K562 (cell line): ENCODE data around the gene SYS1. TPM values are rescaled to one million over a fixed set of nuclear protein-coding genes. Genes with fewer than 3 reads are reported as not detected.

Source experiments
- polyA plus RNA-seq, 8 experiments: library from polyadenylated mRNA; depleted of rRNA in 4 of 8; stranded (reverse) in 5 of 8; unstranded in 3 of 8; fragments of >200 nt; fragmentation: Nextera tagmentation in 2 of 8; fragmentation: Illumina TruSeq in 1 of 8; extraction: Ambion mirVana in 2 of 8; extraction: Trizol in 1 of 8; gene quantifications; 2 replicates each; pipeline versions ENCODE4 v1.2.1 to v1.2.3, GENCODE V29; 2011 to 2014; ENCODE audit warnings: inconsistent platforms in 1 of 8, missing spikeins in 1 of 8
- total RNA-seq, 7 experiments: library from RNA; depleted of rRNA in 6 of 7; stranded (reverse); fragments of >200 nt in 6 of 7; fragmentation: Illumina TruSeq in 2 of 7; extraction: Trizol in 2 of 7; gene quantifications; 2 replicates each; pipeline versions ENCODE4 v1.2.1 to v1.2.3, GENCODE V29; 2011 to 2021; ENCODE audit warnings: low replicate concordance in 1 of 7
- TF ChIP-seq, protein P1 (sequence below): fragments of 450-650 bp; IDR thresholded peaks from 2 replicates; pipeline ENCODE4 v1.6.1; 2016; ENCODE audit warnings: mild to moderate bottlenecking, moderate library complexity

The SYS1 gene
- total and polyA plus RNA-seq, 9 of the 15 experiments (the other 6 are each of a cell fraction or from before 2014, with no cell fraction given), result 11.1 to 25.2 (median 17.5) TPM

DNA sequence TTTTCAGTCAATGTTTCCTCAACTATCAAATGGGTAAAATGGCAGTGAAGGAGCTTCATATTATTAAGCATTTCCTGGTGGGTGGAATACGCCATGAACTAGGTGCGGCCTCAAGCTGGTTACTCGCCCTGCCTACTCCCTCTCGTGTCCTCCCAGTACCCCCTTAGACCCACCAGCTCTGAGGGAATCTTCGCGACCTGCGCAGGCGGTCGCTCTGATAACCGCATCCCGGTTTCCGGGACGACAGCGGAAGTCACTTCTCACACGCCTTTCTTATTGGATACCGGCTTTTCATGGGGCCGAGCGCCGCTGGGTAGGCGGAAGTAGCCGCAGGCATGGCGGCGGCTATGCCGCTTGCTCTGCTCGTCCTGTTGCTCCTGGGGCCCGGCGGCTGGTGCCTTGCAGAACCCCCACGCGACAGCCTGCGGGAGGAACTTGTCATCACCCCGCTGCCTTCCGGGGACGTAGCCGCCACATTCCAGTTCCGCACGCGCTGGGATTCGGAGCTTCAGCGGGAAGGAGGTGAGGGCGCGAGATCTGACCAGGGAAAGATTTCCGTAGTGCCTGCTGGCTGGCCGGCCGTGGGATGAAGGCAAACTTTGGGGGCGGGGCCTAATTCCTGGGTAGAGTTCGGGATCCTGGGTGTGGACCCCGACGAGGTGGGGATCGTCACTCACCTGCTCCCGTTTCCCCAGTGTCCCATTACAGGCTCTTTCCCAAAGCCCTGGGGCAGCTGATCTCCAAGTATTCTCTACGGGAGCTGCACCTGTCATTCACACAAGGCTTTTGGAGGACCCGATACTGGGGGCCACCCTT is 53.1 kb downstream of the SYS1 start, which contains the start of gene PIGT (continued):
- TF ChIP-seq, protein P1, sequence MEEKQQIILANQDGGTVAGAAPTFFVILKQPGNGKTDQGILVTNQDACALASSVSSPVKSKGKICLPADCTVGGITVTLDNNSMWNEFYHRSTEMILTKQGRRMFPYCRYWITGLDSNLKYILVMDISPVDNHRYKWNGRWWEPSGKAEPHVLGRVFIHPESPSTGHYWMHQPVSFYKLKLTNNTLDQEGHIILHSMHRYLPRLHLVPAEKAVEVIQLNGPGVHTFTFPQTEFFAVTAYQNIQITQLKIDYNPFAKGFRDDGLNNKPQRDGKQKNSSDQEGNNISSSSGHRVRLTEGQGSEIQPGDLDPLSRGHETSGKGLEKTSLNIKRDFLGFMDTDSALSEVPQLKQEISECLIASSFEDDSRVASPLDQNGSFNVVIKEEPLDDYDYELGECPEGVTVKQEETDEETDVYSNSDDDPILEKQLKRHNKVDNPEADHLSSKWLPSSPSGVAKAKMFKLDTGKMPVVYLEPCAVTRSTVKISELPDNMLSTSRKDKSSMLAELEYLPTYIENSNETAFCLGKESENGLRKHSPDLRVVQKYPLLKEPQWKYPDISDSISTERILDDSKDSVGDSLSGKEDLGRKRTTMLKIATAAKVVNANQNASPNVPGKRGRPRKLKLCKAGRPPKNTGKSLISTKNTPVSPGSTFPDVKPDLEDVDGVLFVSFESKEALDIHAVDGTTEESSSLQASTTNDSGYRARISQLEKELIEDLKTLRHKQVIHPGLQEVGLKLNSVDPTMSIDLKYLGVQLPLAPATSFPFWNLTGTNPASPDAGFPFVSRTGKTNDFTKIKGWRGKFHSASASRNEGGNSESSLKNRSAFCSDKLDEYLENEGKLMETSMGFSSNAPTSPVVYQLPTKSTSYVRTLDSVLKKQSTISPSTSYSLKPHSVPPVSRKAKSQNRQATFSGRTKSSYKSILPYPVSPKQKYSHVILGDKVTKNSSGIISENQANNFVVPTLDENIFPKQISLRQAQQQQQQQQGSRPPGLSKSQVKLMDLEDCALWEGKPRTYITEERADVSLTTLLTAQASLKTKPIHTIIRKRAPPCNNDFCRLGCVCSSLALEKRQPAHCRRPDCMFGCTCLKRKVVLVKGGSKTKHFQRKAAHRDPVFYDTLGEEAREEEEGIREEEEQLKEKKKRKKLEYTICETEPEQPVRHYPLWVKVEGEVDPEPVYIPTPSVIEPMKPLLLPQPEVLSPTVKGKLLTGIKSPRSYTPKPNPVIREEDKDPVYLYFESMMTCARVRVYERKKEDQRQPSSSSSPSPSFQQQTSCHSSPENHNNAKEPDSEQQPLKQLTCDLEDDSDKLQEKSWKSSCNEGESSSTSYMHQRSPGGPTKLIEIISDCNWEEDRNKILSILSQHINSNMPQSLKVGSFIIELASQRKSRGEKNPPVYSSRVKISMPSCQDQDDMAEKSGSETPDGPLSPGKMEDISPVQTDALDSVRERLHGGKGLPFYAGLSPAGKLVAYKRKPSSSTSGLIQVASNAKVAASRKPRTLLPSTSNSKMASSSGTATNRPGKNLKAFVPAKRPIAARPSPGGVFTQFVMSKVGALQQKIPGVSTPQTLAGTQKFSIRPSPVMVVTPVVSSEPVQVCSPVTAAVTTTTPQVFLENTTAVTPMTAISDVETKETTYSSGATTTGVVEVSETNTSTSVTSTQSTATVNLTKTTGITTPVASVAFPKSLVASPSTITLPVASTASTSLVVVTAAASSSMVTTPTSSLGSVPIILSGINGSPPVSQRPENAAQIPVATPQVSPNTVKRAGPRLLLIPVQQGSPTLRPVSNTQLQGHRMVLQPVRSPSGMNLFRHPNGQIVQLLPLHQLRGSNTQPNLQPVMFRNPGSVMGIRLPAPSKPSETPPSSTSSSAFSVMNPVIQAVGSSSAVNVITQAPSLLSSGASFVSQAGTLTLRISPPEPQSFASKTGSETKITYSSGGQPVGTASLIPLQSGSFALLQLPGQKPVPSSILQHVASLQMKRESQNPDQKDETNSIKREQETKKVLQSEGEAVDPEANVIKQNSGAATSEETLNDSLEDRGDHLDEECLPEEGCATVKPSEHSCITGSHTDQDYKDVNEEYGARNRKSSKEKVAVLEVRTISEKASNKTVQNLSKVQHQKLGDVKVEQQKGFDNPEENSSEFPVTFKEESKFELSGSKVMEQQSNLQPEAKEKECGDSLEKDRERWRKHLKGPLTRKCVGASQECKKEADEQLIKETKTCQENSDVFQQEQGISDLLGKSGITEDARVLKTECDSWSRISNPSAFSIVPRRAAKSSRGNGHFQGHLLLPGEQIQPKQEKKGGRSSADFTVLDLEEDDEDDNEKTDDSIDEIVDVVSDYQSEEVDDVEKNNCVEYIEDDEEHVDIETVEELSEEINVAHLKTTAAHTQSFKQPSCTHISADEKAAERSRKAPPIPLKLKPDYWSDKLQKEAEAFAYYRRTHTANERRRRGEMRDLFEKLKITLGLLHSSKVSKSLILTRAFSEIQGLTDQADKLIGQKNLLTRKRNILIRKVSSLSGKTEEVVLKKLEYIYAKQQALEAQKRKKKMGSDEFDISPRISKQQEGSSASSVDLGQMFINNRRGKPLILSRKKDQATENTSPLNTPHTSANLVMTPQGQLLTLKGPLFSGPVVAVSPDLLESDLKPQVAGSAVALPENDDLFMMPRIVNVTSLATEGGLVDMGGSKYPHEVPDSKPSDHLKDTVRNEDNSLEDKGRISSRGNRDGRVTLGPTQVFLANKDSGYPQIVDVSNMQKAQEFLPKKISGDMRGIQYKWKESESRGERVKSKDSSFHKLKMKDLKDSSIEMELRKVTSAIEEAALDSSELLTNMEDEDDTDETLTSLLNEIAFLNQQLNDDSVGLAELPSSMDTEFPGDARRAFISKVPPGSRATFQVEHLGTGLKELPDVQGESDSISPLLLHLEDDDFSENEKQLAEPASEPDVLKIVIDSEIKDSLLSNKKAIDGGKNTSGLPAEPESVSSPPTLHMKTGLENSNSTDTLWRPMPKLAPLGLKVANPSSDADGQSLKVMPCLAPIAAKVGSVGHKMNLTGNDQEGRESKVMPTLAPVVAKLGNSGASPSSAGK, result peak; percentile 57
